Left lung (tissue), 10 donors: ENCODE data around the gene FJX1. TPM values are rescaled to one million over a fixed set of nuclear protein-coding genes. Genes with fewer than 3 reads are reported as not detected.
"Not testable (repeated sequence)": the region's sequence is repeated elsewhere in the genome, so short reads cannot be mapped to it uniquely, and the experiment has no call there.

ENCODE experiments used
- ATAC-seq: fragments of 200-7000 bp; cut with Tn5 transposase; one replicate; pipeline ENCODE4 v1.9.1; 2020; ENCODE audit warnings: moderate library complexity
- DNase-seq, 4 donors: peaks; one replicate each; pipeline ENCODE4 v3.0.0-alpha.2; 2013 to 2020
- H3K27ac ChIP-seq, 2 donors: fragments of 200-600 bp; sonication (generic) in 1 of 2; one replicate each; pipeline versions ENCODE4 v1.5.0 to v1.8.0; 2020 to 2021
- H3K27me3 ChIP-seq, 2 donors: fragments of 200-600 bp; sonication (generic) in 1 of 2; one replicate each; pipeline versions ENCODE4 v1.5.0 to v1.8.0; 2020 to 2021
- H3K36me3 ChIP-seq, 2 donors: fragments of 200-600 bp; sonication (generic) in 1 of 2; one replicate each; pipeline versions ENCODE4 v1.5.0 to v1.8.0; 2020 to 2021
- H3K4me1 ChIP-seq, 2 donors: fragments of 200-600 bp; one replicate each; pipeline ENCODE4 v1.8.0; 2021
- H3K4me3 ChIP-seq, 2 donors: fragments of 200-600 bp; sonication (generic) in 1 of 2; one replicate each; pipeline versions ENCODE4 v1.5.0 to v1.8.0; 2020 to 2021; ENCODE audit warnings: mild to moderate bottlenecking in 1 of 2
- H3K9me3 ChIP-seq, 2 donors: fragments of 200-600 bp; sonication (generic) in 1 of 2; one replicate each; pipeline versions ENCODE4 v1.5.0 to v1.8.0; 2020 to 2021
- intact Hi-C, 2 donors: fragments of 100-400 bp; cut with DNase I; formaldehyde crosslinking; loops; one replicate each; pipeline versions ENCODE4 v1.11.2 to v1.14.2; 2022
- polyA plus RNA-seq, 6 donors: library from polyadenylated mRNA; unstranded; fragments of 120-200 nt; gene quantifications; one replicate each; pipeline ENCODE4 v1.2.1, GENCODE V29; 2013; ENCODE audit not compliant: insufficient read length in 6 of 6
- total RNA-seq, 2 donors: library from RNA; stranded (reverse); fragmentation: NEBNext Ultra II Directional; extraction: Animal tissue kit (Norgen Biotek cat#: 25700); gene quantifications; one replicate each; pipeline ENCODE4 v1.2.1, GENCODE V29; 2021
- TF ChIP-seq, protein P1 (sequence below), 2 donors: fragments of 200-600 bp; sonication (generic) in 1 of 2; IDR thresholded peaks; one replicate each; pipeline versions ENCODE4 v1.5.0 to v1.8.0; 2021; ENCODE audit warnings: antibody characterized with exemption in 2 of 2
- donor health status: DM: no; HTN: yes; CAD: no.
- donor health status: DM: no; HTN: no; CAD: no.

The FJX1 gene
- total and polyA plus RNA-seq, 8 donors, result 3.9 to 6.6 (median 5.0) TPM

DNA sequence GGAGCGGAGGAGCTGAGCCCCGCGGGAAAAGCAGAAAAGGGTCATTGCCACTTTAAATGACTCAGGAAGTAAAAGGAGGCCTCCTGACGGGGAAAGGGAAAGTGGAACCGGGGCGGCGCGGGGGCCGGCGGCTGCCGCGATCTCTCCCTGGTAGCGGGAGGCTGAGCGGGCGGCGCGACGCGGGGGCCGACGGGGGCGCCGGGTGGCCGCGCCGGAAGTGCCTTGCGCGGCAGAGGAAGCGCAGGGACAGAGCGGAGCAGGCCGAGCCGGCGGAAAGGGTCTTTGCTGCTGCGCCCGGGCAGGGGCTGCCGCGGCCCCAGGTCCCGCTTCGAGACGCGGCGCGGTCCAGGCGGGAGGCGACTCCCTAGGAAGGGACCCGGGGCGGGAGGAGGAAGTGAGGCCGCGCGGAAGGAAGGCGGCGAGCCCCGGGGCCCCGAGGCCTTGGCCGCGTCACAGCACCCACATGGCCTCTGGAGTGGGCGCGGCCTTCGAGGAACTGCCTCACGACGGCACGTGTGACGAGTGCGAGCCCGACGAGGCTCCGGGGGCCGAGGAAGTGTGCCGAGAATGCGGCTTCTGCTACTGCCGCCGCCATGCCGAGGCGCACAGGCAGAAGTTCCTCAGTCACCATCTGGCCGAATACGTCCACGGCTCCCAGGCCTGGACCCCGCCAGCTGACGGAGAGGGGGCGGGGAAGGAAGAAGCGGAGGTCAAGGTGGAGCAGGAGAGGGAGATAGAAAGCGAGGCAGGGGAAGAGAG lies 44.6 kb downstream of the FJX1 start, which contains the start of gene TRIM44:
Gene TRIM44 (plus strand): TSS at position 127 of the 759 bp plus-strand sequence. CDS start 337 bp downstream, at position 464.
- Histone ChIP-seq H3K27ac (peak within 1 kb of the TSS; percentile 94 to 98), H3K36me3 (peaks cover 0 to 4% of the 10 kb centered on the region in 2 donors), H3K4me1 (peaks cover 8 to 27% of the 10 kb centered on the region in 2 donors), H3K9me3 (peaks cover 0 to 30% of the 10 kb centered on the region in 2 donors), H3K4me3 (peak within 1 kb of the TSS; percentile 58 to 84), H3K27me3 (peaks cover 0 to 3% of the 10 kb centered on the region in 2 donors)
- DNase-seq, result peak; percentile 73 to 94 (median 87)
- TF ChIP-seq, protein P1, sequence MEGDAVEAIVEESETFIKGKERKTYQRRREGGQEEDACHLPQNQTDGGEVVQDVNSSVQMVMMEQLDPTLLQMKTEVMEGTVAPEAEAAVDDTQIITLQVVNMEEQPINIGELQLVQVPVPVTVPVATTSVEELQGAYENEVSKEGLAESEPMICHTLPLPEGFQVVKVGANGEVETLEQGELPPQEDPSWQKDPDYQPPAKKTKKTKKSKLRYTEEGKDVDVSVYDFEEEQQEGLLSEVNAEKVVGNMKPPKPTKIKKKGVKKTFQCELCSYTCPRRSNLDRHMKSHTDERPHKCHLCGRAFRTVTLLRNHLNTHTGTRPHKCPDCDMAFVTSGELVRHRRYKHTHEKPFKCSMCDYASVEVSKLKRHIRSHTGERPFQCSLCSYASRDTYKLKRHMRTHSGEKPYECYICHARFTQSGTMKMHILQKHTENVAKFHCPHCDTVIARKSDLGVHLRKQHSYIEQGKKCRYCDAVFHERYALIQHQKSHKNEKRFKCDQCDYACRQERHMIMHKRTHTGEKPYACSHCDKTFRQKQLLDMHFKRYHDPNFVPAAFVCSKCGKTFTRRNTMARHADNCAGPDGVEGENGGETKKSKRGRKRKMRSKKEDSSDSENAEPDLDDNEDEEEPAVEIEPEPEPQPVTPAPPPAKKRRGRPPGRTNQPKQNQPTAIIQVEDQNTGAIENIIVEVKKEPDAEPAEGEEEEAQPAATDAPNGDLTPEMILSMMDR (IDR thresholded peaks at IDR 0.05), result no peak
- intact Hi-C loops, result no loop called here
- ATAC-seq, result peak; percentile 95

DNA sequence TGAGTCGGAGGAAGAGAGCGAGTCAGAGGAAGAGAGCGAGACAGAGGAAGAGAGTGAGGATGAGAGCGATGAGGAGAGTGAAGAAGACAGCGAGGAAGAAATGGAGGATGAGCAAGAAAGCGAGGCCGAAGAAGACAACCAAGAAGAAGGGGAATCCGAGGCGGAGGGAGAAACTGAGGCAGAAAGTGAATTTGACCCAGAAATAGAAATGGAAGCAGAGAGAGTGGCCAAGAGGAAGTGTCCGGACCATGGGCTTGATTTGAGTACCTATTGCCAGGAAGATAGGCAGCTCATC lies 45.1 kb downstream of the FJX1 start:
- no peak for ATAC-seq
- intact Hi-C loops, result no loop called here

DNA sequence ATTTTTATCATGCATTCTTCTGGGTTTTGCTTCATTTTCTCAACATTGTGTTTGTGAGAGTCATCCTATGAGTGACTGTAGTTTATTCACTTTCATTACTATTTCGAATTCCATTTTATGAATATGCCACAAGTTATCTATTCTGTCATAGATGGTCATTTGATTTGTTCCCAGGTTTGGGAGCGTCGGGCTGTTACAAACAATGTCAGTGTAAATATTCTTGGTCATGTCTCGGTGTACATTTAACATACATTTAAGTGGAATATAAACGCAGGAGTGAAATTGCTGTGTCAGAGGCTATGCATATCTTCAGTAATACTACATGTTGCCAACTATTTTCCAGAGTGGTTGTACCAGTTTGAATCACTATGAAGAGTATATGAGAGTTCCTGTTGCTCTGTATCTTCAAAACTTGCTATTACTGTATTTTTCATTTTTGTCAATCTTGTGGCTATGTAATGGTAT lies 46.7 kb downstream of the FJX1 start:
- DNase-seq (no peak), ATAC-seq (no peak)
- Histone ChIP-seq H3K27me3 (no peaks in the 10 kb centered on the region), H3K27ac (no peak overlapping the region), H3K36me3 (peaks cover 0 to 12% of the 10 kb centered on the region in 2 donors), H3K4me3 (no peak overlapping the region), H3K9me3 (peaks cover 0 to 30% of the 10 kb centered on the region in 2 donors), H3K4me1 (peaks cover 8 to 37% of the 10 kb centered on the region in 2 donors)
- intact Hi-C loops, result no loop called here
- TF ChIP-seq, protein P1 (IDR thresholded peaks at IDR 0.05), result no peak

More for the DNA sequence above, 45.1 kb downstream of the FJX1 start:
- TF ChIP-seq, protein P1 (IDR thresholded peaks at IDR 0.05), result no peak
- Histone ChIP-seq H3K36me3 (peaks cover 0 to 9% of the 10 kb centered on the region in 2 donors), H3K4me3 (peak overlapping the region; percentile 58 to 84), H3K27me3 (no peaks in the 10 kb centered on the region), H3K9me3 (peaks cover 0 to 30% of the 10 kb centered on the region in 2 donors), H3K27ac (peak overlapping the region; percentile 94 to 98), H3K4me1 (peaks cover 8 to 27% of the 10 kb centered on the region in 2 donors)
- DNase-seq, result no peak

DNA sequence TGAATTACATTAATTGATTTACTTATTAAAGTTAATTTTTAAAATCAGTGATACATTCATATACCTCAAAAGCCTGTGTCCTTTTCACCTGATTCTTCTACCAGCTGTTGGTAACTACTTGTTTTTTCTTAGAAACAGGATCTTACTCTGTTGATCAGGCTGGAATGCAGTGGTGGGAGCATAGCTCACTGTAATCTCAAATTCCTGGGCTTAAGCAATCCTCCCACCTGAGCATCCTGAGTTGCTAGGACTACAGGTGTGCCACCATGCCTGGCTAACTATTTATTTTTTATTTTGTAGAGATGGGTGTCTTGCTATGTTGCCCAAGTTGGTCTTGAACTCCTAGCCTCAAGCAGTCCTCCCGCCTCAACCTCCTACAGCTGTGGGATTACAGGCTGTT lies 49.0 kb downstream of the FJX1 start:
- Histone ChIP-seq H3K36me3 (peaks cover 0 to 12% of the 10 kb centered on the region in 2 donors), H3K4me3 (no peak overlapping the region), H3K4me1 (peaks cover 8 to 35% of the 10 kb centered on the region in 2 donors), H3K27ac (no peak overlapping the region), H3K9me3 (peaks cover 0 to 30% of the 10 kb centered on the region in 2 donors), H3K27me3 (no peaks in the 10 kb centered on the region)
- no peak for DNase-seq
- intact Hi-C loops, result no loop called here
- TF ChIP-seq, protein P1 (IDR thresholded peaks at IDR 0.05), result no peak
- ATAC-seq, result no peak

DNA sequence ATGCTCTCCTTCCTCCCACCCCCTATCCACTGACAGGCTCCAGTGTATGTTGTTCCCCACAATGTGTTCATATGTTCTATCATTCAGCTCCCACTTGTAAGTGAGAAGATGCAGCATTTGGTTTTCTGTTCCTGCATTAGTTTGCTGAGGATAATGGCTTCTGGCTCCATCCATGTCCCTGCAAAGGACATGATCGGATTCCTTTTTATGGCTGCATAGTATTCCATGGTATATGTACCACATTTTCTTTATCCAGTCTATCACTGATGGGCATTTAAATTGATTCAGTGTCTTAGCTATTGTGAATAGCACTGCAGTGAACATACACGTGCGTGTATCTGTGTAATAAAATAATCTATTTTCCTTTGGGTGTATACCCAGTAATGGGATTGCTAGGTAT lies 50.1 kb downstream of the FJX1 start:
- H3K4me3 ChIP-seq, intact Hi-C loops, DNase-seq, ATAC-seq, H3K27ac ChIP-seq, H3K27me3 ChIP-seq: not testable (repeated sequence)
- Histone ChIP-seq H3K4me1 (peaks cover 4 to 31% of the 10 kb centered on the region in 2 donors), H3K36me3 (peaks cover 0 to 12% of the 10 kb centered on the region in 2 donors), H3K9me3 (peaks cover 0 to 30% of the 10 kb centered on the region in 2 donors)

Other genes with a start within 250 kb of the FJX1 start
- gene SLC1A2, start 198.9 kb upstream of the FJX1 start, total RNA-seq, result 1 to 10 TPM in 1 of 2 donors, under 1 TPM in 1; 0.89 to 1.5 TPM
- 10 to 100 TPM; 18.6 to 31.8 (median 19.4) TPM for gene SLC1A2, start 198.9 kb upstream of the FJX1 start, polyA plus RNA-seq
- gene PAMR1, start 92.8 kb upstream of the FJX1 start, total RNA-seq, result 10 to 100 TPM in 1 of 2 donors, under 1 TPM in 1; 0.65 to 14.4 TPM
- gene PAMR1, start 92.8 kb upstream of the FJX1 start, polyA plus RNA-seq, result 10 to 100 TPM in 1 of 6 donors, 1 to 10 TPM in 5; 8.2 to 10.3 (median 9.1) TPM
- gene TRIM44, start 44.3 kb downstream of the FJX1 start, total RNA-seq, result 10 to 100 TPM; 57.9 to 58.9 TPM
- gene TRIM44, start 44.3 kb downstream of the FJX1 start, polyA plus RNA-seq, result 10 to 100 TPM; 57.6 to 72.1 (median 65.4) TPM